Kidney tubule cell (primary cell): ENCODE measurements around the gene TMEM115.

Source experiments
- DNase-seq: peaks from one replicate; pipeline ENCODE4 v3.0.0-alpha.2; 2018; ENCODE audit warnings: low spot score

The TMEM115 gene

DNA sequence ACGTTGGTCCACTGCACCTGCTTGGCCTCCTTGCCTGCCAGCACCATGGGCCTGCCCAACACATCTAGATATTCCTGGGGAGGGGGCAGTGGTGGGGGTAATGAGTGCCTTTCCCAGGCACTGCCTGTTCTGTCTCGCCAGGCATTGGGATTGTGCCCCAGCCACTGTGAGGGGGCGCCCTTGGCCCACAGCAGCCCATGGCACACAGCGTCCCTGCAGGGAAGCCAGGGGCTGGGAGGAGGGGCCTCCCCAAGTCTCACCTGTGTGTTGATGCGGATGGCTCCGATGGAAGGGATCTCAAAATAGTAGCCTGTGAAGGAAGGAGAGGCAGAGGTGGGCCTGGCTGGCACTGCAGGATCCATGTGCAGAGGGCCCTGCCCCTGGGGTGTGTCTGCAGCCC, 18.7 kb upstream of the TMEM115 start:
- DNase-seq: no peak

DNA sequence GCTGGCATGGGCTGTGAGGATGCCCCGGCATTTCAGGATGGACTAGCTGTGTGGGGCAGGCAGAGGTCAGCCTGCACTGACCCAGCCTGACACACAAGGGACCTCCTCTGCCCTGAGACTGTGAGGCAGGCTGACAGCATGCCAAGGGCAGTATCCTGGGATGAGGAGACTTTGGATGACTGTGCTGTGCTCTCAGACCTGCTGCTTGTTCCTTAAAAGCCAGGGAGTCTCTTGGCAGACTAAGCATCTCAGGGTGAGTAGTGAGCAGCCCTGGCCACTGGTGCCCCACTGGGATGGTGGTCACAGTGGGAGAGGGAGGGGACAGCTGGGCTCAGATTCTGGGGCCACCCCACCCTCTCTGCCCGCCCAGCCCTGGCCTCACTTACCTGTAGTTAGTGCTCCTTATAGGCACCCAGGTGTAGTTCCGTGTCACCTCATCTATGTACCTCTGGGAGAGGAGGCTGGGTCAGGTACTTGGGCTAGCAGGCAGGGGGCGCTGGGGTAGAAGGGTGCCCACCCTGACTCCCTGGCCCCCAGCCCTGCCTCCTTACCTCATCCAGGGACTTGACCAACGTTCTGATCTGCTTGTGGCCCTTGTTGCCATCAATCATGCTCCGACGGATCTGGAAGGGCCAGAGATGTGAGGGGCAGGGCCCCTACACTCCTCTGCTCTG, 16.1 kb upstream of the TMEM115 start:
- no peak for DNase-seq

DNA sequence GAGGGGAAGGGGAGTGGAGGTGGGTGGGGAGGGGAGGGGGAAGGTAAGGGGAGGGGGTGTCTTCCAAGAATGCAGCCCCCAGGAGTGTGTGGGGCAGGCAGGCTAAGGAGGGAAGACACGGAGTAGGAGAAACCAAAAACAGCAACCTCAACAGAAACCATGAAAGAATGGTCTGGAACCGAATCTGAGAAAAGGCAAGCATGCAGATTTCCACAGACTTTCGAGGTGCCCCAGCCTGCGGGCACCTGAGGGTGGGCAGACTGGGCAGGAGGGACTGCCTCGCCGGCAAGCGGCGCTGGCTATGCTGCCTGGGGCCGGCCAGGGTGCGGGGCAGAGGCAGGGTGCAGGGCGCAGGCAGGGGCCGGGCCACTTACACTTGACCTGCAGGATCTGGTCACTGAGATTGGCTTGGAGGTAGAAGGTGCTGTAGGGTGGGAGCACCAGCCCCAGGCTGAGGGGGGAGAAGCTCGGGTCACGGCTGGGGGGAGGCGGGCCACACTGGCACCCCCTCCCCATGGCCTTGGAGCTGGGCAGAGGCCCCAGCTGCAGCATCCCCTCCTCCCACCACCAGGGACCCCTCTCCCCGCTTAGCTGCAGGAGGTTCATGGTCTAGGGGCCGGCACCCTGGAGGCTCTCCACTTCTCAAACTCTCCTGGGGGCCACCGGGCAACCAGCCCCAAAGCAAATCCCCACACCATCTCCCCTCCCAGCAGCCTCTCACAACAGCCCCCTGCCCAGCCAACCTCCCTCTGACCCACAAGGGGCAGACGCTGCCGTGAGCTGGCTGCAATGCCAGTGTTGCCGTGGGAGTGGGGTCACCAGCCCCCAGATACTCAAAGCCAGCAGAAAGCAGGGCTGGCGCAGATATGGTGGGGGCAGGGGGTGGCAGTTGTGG, 15.3 kb upstream of the TMEM115 start:
- no peak for DNase-seq

DNA sequence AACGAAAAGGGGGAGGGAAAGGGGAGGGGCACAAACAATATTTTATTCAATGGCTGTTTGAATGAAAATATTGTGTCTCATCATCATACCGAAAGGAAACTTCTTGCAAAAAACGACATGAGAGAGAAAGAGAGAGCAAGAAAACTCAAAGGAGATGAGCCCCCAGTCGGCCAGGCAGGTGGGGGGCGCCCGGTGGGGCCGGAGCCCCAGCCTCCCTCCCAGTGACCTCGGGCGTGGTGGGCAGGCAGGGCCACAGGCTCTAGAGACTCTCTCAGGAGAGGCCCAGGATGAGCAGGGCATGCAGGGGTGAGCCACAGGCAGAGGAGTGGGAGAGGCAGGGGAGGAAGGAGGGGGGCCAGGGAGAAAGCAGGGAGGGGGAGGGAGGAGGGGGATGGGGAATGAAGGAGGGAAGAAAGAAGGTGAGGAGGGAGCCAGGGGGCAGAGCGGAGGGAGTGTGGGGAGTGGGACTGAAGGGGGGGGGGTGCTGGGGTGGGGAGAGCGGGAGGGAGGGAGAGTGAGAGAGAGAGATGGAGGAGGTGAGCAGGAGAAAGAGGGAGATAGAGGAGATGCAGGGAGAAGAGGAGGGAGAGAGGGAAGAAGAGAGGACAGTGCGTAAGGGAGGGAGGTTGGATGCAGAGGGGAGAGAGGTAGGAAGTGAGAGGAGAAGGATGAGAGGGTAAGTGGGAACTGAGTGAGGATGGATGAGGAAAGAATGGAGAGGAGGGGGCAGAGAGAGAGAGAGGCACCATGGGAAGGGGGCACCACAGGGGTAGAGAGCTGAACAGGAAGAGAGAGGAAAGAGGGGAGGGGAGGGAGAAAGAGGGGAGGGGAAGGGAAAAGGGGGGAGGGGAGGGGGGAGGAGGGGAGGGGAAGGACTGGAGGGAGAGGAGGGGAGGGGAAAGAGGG, 14.1 kb upstream of the TMEM115 start:
- DNase-seq: no peak

DNA sequence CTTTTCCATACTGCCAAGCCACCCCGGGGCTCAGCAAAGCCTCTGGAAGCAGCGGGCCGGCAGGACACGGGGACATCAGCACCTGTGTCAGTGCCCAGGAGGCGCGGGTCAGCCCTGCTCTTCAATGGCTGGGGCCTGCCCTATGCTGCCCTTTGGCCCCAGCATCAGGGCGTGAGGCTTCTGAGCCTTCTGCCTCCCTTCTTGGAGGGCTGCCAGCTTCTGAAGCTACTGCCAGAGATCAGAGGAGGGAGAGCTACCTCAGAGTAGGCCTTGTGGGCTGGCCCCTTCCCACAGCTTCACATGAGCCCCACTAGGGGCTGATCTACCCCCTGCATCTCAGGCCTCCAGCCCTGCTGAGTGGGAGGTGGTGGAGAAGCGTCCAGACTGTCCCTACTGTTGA, 13.0 kb upstream of the TMEM115 start:
- no peak for DNase-seq

DNA sequence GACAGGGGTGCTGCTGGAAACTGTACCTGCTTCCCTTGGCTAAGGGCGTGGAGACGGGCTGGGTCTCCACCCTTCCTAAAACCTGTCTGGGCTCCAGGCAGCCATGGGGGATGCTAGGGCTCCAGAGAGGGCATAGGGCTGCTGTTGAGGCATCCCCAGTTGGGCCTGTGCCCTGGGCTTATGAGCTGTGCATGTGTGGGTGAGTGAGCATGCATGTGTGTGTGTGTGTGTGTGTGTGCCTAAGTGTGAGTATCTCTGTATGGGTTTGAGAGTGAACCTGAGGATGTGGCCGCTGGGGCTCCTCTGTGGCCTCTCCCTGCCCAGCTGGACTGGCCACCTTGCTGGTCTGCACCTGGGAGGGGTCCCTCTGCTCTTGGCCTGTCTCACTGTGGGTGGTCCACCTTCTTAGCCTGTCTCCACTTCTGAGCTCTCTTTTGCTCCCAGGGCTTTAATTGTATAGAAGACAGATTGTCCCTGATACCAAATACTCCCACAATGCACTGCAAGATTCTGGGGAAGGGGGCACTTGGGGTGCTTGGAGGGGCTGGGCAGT, 11.9 kb upstream of the TMEM115 start:
- no peak for DNase-seq

DNA sequence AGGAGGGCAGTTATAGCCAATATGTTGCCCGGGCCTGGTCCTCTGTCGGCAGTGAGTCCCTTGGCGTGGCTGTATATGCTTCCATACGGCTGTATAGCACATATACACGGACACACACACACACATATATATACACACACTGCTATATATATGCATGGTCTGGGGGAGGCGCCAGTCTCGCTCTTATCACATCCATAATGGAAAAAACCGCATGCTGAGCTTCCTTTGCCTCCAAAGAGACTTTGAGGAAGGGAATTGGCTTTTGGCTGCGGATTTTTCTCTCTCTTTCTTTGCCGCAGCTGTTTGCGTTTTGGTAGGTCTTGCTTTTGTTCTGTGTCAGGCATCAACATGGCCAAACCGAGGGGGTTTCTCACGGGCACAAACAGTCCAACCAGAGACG, 11.3 kb upstream of the TMEM115 start:
- no peak for DNase-seq

DNA sequence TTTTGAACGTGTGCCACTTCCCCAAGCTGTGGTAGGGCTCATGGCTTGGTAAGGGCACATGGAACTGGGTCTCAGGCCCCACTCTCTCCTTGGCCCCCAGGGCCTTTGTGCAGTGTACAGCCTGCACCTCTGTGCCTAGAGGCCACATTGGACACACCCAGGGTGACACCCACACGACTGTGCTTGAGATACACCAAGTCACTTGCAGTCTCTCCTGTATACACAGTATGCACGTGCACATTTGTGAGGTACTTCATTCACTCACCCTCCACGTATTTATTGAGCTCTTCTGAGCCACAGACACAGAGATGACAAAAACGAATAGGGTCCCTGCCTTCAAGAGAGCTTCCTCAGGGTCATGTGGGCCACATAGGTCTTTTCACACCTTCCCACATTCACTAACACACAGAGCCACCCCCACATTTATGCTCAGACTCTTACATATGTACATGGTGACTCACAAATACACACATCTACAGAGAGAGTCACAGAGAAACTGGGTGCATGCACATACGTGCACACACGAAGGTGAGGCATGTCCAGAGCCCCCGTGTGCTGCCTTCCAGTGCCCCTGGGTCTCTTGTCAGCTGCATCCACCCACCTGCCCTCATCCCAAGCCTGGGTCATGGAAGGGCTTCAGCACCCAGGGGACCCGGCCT, 9.8 kb upstream of the TMEM115 start:
- no peak for DNase-seq

DNA sequence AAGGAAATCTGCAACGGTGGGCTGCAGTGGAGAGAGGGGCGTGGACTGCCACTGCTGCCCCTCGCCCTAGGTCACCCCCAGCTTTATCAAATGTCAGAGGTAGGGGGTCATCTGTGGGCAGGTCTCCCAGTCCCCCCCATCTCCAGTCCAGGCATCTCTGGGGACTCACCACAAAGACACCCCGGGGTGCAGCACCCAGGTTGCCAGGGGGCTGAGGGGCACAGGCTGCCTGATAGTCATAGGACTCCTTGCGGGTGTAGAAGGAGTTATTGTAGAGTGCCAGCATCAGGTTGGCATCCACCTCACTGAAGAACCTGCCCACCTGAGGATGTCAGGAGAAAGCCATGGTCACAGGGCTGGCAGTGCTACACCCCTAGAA, 6.5 kb upstream of the TMEM115 start:
- no peak for DNase-seq

DNA sequence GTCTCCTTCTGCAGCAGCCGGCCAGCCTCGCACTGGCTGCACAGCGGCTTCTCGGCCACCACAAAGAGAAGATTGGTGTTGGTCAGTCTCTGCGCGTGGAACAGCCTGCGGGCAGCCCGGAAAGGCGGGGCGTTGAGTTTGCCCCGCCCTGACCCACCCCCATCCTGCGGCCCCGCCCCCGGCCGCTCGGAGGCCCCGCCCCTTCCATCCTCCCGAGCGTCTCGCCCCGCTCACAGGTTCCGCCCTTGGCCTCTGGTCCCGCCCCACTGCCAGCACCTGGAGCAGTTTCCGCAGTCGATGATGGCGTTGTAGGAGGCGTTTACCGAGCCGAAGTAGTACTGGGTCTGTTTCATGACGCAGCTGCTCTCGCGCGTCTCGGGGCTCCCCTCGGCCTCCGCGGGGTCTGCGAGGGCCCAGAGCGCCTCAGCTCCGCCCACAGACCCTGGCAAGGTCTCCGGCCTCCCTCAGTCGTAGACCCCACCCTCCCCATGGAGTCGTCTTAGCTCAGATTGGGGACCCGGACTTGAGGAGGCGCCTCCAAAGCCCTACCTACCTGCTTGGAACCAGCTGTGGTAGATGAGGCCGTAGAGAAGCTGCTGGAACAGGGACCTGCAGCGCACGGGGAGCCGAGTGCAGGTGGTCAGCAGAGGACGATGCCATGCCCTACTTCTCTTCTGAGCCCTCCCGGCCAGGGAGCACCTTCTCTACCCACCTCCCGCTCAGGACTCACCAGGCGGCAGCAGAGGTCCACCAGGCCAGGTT, 5.9 kb upstream of the TMEM115 start:
- peak; percentile 89 for DNase-seq

DNA sequence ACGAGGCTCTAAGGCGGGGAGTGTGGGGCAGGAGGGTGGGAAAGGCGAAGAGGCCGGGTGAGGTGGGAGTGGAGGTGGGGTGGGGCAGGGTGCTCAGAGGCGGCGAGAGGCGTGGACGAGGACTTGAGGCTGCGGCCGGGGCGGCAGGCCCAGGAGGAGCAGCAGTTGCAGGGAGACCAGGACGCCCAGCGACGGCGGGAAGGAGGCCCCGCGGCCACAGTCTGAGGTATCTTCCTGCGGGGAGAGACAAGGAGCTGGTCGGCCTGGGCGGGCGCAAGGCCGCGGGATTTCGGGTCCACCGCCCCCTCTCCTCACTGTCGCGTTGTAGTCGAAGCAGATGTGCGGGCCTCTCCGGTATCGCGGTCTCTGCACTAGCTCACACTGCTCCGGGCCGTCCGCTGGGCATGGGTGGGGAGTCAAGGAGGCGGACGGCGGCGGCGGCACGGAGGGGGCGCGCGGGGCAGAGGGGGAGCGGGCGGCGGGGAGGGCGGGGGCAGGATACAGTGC, 5.3 kb upstream of the TMEM115 start:
- DNase-seq: no peak

DNA sequence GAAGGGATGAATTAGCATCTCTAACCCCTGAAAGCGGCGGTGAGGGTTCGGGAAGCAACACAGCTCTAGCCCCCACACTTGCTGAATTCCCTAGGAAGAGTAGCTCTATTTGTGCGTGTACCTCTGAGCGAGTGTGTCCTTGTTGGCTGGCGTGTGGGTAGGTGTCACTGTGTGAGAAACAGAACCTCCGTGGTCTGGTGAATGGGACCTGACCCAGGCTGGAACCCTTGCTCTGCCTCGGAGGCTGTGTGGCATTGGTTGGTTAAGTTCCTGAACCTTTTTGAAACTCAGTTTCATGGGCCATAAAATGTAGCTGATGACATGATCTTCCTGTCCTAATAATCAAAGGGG, 414 bp upstream of the TMEM115 start:
- no peak for DNase-seq

DNA sequence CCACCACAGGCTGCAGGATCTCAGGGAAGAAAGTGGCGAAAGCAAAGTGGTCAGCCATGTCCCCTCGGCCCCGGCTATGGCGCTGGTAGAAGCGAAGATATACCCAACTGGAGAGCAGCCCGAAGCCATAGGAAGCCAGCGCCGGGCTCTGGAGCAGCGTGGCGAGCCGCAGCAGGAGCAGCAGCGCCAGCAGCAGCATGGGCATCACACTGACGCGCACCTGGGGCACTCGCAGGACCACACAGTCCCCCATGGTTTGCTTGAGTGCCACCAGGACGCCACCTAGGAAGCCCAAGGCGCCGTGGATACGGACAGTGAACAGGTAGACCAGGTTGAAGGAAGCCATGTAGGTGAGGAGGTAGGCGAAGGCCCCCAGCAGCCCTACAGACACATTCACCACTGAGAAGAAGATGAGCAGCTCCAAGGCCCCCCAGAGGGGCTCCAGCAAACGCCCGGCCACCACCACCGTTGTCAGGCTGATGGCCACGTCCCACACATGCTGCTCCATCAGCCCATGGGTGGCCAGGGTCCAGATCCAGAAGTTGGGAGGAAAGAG, 888 bp downstream of the TMEM115 start:
- DNase-seq: no peak

DNA sequence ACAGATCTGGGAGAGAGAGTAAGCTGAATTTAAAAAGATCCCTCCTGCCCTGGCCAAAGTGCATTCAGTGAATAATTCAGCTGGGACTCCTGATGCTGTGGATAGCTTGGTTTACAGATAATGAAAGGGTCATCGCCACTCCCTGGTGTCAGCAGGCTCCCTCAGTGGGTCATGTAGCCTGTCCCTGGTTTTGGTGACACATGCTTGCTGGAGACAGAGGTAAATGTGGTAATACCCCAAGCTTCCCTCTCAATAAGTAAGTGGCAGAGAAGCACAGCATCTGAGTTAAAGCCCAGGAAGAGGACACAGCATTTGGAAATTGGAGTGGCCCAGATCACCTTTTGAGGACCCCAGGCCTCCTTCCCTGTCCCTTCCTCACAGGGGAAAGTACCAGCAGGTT, 1.8 kb downstream of the TMEM115 start:
- no peak for DNase-seq

DNA sequence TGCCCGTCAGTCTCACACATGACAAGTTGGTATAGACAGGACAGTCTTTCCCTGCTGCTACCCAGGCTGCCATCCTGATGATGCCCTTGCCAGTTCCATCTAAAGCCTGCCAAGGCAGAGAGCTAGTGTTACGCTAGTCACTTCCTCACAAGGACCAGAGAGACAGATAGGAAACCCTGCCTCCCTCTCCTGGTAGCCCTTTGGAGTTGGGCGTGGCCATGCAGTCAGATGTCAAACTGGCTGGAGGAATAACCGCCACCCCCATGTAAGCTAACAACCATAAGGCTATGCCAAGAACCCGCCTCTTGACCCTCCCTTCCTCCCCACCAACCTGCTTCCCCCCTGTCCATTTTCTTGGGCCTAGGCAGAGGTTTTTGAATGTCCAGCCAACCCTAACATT, 2.8 kb downstream of the TMEM115 start:
- peak; percentile 46 for DNase-seq

DNA sequence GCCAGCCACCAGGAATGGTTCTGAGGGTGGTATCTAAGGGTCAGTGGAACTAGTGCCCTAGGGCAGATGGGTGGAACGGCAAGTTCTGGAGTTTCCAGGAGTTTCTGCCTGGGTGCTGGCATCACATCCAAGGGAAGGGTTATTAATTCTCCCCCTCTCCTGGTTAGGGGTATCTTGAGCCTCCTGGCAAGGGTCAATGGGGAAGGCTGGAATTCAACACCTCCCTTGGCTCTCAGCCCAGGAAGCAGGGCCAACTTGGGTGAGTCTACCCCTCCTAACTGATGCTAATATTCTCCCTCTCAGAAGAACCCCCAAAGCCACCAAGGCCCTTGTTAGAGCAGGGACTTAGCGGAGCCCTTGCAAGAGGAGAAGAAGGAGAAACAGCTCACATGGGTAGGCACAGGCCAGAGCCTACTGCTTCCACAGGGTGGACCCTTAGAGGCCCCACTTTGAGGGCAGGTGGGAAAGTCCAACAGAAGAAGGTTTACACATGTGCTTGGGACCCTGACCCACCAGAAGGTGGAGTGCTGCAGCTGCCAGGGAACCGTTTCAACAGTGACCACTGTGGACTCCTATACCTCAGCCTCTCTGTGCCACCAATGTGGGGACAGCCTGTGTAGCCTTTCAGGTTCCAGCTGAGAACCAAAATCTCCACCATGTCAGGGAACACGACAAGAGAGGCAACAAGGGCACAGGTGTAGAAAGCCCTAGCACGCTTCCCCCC, 3.3 kb downstream of the TMEM115 start:
- DNase-seq: no peak

DNA sequence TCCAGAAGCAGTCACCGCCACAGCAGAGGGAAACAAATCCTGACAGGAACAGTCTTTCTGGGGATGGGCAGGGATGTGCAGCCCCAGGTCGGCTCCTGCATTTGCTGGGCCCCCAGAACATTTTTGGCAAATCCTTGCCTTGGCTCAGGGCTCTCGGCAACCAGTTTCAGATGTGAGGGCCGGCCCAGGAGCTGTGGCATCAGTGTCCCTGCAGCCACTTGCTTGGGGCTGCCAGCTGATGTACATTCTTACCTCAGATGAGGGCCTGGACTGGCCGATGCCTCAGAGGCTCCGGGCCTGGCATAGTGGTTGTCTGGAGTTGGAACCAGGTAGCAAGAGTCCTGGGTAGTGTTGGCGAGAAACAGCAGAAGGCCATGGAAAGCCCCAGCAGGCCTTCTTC, 4.5 kb downstream of the TMEM115 start:
- DNase-seq: no peak

DNA sequence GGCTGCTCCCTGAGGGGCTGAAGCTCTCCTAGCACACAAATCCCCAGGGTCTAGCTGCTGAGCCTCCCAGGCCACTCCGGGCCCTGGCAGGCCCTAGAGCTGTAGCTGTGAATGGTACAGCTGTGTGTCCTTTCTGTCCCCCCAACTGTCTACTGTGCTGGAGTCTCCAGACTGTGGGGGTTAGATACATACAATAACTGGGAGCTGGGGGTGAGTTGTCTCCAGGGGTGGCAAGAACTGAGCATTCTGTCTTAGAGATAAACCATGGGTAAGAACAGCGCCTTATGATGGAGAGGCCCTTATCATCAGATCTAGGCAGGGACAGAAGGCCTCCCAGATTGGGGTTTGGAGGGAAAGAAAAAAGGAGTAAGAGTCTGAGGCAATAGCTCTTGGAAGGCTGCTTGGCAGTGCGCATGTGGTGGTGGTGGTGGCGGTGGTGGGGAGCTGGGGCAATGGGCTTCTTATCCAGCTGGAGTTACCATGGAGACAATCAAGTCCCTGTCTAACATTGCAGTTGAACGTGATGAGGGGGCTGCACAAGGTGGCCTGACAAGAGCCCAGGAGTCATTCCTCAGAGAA, 5.0 kb downstream of the TMEM115 start:
- DNase-seq: no peak

DNA sequence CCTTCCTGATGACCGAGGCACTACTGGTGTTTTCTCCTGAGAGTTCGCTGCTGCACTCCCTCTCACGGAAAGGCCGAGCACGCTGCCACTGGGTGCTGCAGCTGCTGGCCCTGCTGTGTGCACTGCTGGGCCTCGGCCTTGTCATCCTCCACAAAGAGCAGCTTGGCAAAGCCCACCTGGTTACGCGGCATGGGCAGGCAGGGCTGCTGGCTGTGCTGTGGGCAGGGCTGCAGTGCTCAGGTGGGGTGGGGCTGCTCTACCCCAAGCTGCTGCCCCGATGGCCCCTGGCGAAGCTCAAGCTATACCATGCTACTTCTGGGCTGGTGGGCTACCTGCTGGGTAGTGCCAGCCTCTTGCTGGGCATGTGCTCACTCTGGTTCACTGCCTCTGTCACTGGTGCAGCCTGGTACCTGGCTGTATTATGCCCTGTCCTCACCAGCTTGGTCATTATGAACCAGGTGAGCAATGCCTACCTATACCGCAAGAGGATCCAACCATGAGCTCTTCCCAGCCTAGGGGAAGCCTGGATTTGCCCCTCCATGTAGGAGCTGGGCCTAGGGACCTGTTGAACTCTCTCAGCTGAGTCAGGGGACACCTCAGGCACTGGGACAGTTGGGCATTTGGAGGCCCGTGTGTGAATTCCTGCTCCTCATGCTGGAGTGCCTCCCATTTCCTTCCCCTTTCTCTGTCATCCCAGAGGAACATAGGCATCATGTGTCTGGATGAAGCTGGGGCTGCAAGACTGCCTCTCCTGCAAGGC, 5.9 kb downstream of the TMEM115 start:
- DNase-seq: no peak
